D721Med (cell line): ENCODE measurements around the gene TRMO.
"Not testable (repeated sequence)": the region's sequence is repeated elsewhere in the genome, so short reads cannot be mapped to it uniquely, and the experiment has no call there.

ENCODE experiments used
- DNase-seq: peaks from one replicate; pipeline ENCODE4 v3.0.0; 2011; ENCODE audit warnings: low spot score; ENCODE audit not compliant: insufficient read length
- FAIRE-seq: peaks from 2 replicates; lab custom pipeline; 2011; peaks lifted over from hg19 to GRCh38; lab: Jason Lieb, UNC
- TF ChIP-seq, protein P1 (sequence below): IDR thresholded peaks from 2 replicates; pipeline ENCODE4 v1.5.1; 2012; ENCODE audit warnings: mild to moderate bottlenecking, control low read depth; ENCODE audit not compliant: insufficient read depth; ENCODE audit errors: missing control alignments

TRMO gene

DNA sequence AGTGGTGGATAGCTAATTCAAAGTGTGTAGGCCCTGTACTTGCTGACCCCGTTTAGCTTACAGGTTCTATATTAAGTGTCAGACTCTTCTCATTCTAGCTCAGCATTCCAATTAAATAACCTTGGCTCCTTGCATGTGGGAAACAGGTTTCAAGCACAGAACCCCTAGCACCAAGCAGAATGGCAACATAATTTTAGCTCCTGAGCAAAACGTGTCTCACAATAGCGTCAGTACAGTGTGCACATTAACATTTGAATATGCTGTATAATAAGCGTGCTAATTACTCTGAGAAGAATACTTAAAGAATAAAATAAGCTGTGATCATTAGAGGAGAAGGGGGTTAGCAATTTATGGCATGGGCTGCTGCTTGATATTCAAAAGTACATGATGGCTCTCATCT is 39.8 kb upstream of the TRMO start:
- DNase-seq = no peak
- TF ChIP-seq, protein P1, sequence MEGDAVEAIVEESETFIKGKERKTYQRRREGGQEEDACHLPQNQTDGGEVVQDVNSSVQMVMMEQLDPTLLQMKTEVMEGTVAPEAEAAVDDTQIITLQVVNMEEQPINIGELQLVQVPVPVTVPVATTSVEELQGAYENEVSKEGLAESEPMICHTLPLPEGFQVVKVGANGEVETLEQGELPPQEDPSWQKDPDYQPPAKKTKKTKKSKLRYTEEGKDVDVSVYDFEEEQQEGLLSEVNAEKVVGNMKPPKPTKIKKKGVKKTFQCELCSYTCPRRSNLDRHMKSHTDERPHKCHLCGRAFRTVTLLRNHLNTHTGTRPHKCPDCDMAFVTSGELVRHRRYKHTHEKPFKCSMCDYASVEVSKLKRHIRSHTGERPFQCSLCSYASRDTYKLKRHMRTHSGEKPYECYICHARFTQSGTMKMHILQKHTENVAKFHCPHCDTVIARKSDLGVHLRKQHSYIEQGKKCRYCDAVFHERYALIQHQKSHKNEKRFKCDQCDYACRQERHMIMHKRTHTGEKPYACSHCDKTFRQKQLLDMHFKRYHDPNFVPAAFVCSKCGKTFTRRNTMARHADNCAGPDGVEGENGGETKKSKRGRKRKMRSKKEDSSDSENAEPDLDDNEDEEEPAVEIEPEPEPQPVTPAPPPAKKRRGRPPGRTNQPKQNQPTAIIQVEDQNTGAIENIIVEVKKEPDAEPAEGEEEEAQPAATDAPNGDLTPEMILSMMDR = no peak
- FAIRE-seq = no peak

DNA sequence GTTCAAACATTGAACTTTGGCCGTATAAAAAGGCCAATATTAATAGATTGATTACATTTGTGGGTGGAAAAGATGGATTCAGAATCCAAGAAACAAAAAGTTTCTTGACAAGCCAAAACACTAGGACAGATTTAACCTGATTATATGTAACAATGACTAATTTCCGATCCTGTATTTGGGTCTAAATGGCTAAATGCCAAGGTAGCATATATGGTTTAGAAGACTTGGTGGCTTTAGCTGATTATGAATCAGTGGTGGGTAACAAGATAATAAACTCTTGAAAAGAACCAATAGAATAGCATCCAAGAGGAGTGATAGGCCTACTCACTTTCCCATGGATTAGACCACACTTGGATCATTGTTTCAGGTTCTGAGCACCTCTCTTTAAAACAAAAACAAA is 39.1 kb upstream of the TRMO start:
- DNase-seq (no peak), FAIRE-seq (no peak)
- TF ChIP-seq, protein P1 = no peak

DNA sequence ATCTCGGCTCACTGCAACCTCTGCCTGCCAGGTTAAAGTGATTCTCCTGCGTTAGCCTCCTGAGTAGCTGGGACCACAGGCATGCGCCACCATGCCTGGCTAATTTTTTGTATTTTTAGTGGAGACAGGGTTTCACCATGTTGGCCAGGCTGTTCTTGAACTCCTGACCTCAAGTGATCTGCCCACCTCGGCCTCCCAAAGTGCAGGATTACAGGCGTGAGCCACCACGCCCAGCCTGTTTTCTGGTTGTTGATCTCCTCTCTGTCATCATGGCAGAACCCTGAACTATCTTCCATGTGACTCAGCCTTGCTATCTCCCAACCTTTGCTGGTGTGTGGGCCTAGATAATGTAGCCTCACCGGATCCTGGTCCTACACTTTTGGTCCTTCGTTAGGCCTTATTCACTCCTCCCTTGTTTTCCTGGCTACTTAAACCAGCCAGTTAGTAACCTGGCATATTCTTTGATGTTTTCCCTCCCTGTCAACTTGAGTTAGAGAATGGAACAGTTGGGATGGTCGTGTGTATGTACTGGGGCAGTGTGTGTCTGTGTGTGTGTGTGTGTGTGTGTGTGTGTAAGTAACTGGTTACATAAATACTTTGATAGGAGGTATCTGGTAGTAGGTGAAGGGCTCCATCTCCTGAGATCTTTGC is 38.5 kb upstream of the TRMO start:
- FAIRE-seq = not testable (repeated sequence)

DNA sequence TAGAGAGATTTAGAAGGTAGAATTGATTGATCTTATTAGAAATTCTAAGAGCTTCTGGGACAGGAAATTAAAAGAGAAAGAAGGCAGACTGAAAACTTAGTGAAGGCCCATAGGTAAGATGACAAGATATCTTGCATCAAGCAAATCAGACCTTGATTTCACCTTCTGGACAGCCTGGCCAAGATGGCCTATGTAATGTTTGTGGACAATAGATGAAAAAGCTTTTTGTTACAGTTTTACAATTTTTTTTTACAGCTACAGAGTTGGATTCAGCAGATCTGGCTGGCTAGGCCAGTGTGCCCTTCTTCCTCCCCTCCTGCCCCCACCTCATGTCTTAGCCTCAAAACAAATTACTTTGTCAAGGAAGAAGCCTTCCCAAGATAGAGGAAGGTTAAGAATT is 37.3 kb upstream of the TRMO start:
- FAIRE-seq (no peak), DNase-seq (no peak)
- TF ChIP-seq, protein P1 = no peak

More for the DNA sequence above, 38.5 kb upstream of the TRMO start:
- DNase-seq = not testable (repeated sequence)

DNA sequence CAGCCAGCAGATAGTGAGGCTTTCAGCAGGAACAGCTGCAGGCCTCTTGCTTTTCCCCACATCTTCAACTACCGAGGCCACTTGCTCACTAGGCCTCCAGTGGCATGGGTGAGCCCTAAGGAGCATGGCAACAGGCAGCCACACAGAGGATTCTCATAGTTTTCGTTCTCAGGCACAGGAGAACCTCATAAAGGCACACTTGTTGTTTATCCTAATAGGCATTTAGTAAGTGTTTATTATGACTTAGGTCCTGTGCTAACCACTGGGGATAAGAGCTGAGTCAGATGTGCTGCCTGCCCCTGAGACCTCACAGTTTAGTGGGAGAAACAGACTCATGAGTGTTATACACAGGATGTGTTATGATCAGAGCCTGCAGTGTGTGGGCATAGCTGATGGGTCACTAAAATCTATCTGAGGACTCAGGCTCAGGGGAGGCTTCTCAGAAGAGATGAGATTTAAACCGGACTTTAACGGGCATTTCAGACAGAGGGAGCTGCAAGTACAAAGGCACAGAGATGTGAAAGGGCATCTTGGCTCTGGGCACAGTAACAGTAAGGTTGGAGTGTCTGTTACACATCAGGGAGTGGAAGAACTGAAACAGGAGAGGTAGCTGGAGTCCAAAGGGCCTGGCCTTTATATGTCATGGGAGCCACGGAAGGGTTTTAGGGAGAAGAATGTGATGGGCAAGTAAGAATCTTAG is 36.7 kb upstream of the TRMO start:
- TF ChIP-seq, protein P1 = no peak
- DNase-seq (no peak), FAIRE-seq (no peak)

DNA sequence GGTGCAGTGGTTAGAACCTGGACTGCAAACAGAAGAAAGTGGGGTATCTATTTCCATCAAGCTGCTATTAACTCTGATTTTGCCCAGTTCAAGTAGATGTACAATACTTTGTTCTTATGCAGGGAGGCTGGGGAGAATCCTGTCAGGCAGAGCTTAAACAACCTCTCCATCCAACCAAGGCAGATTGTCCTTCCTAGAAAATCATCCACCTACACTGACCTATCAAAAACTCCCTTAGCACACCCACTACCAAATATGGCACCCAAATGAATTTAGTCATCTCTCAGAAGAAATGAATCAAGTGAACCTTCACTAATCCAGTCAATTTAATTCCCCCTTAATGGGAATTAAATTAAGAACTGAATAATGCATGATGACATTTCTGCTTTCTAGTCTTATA is 34.0 kb upstream of the TRMO start:
- no peak for FAIRE-seq
- no peak for DNase-seq
- TF ChIP-seq, protein P1 = no peak

DNA sequence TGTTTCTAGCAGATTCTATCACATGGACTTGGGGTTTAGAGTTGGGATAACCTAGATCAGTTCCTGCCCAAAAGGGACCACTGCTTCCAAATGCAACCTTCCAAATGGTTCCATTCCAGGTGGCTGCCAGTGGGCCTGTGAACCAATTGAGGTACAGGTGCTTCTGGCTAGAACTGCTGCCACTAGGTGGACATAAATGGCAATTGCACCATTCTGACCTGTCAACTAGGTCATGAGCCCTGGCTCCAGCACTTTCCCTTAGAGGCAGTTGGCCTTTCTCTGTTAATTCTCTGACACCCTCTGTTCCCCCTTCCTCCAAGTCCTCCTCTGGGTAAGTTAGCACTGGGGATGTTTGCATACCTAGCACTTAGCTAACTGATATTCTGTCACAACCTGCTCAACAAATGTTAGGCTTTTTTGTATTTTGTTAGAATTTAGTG is 32.3 kb upstream of the TRMO start:
- no peak for FAIRE-seq
- no peak for DNase-seq

DNA sequence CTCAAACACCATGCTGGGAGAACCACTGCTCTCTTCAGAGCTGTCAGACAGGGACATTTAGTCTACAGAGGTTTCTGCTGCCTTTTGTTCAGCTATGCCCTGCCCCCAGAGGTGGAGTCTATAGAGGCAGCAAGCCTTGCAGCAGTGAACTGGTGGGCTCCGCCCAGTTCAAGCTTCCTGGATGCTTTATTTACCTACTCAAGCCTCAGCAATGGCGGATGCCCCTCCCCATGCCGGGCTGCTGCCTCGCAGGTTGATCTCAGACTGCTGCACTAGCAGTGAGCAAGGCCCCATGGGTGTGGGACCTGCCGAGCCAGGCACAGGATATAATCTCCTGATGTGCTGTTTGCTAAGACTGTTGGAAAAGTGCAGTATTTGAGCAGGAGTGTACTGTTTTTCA is 28.6 kb upstream of the TRMO start:
- DNase-seq, FAIRE-seq: not testable (repeated sequence)

More for the DNA sequence above, 32.3 kb upstream of the TRMO start:
- TF ChIP-seq, protein P1 = peak; percentile 43

DNA sequence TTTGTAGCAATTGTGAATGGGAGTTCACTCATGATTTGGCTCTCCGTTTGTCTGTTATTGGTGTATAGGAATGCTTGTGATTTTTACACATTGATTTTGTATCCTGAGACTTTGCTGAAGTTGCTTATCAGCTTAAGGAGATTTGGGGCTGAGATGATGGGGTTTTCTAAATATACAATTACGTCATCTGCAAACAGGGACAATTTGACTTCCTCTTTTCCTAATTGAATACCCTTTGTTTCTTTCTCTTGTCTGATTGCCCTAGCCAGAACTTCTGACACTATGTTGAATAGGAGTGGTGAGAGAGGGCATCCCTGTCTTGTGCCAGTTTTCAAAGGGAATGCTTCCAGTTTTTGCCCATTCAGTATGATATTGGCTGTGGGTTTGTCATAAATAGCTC is 24.8 kb upstream of the TRMO start:
- FAIRE-seq, DNase-seq: not testable (repeated sequence)

DNA sequence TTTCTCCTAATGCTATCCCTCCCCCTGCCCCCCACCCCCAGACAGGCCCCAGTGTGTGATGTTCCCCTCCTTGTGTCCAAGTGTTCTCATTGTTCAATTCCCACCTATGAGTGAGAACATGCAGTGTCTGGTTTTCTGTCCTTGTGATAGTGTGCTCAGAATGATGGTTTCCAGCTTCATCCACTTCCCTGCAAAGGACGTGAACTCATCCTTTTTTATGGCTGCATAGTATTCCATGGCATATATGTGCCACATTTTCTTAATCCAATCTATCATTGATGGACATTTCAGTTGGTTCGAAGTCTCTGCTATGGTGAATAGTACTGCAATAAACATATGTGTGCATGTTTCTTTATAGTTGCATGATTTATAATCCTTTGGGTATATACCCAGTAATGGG is 23.2 kb upstream of the TRMO start:
- FAIRE-seq, DNase-seq: not testable (repeated sequence)
